HG03432 (cell line): ENCODE data around the gene THPO.
"Not testable (repeated sequence)": the region's sequence is repeated elsewhere in the genome, so short reads cannot be mapped to it uniquely, and the experiment has no call there.

Source experiments
- ATAC-seq: cut with Tn5 transposase; IDR thresholded peaks from one replicate; pipeline ENCODE4 v1.9.1; 2021; ENCODE audit warnings: mild to moderate bottlenecking, moderate library complexity; ENCODE audit not compliant: unreplicated experiment

The THPO gene

GRCh38 chr3:184352149-184352785, 25.7 kb downstream of the THPO start:
- ATAC-seq = no peak

- ATAC-seq = no peak
Observed at GRCh38 chr3:184351511-184352148, 26.4 kb downstream of the THPO start.

GRCh38 chr3:184350618-184351017, 27.4 kb downstream of the THPO start:
- ATAC-seq = no peak

- no peak for ATAC-seq
Observed at GRCh38 chr3:184349563-184350470, 28.2 kb downstream of the THPO start.

- no peak for ATAC-seq
Observed at GRCh38 chr3:184348057-184348382, 30.0 kb downstream of the THPO start.

GRCh38 chr3:184347321-184348056, 30.5 kb downstream of the THPO start:
- ATAC-seq = no peak

GRCh38 chr3:184346480-184347190, 31.4 kb downstream of the THPO start:
- ATAC-seq = no peak

- no peak for ATAC-seq
Observed at GRCh38 chr3:184345317-184346144, 32.5 kb downstream of the THPO start.

GRCh38 chr3:184344579-184345316, 33.3 kb downstream of the THPO start:
- ATAC-seq = no peak

GRCh38 chr3:184343200-184343876, 34.7 kb downstream of the THPO start:
- ATAC-seq = no peak

GRCh38 chr3:184341925-184342324, 36.1 kb downstream of the THPO start:
- no peak for ATAC-seq

GRCh38 chr3:184339451-184340135, 38.4 kb downstream of the THPO start:
- not testable (repeated sequence) for ATAC-seq

GRCh38 chr3:184339001-184339400, 39.0 kb downstream of the THPO start:
- ATAC-seq = no peak

- no peak for ATAC-seq
Observed at GRCh38 chr3:184338511-184338945, 39.5 kb downstream of the THPO start.

GRCh38 chr3:184337981-184338380, 40.0 kb downstream of the THPO start:
- ATAC-seq = no peak

GRCh38 chr3:184337399-184337714, 40.6 kb downstream of the THPO start, which contains the start of gene FAM131A:
Gene FAM131A, plus strand, starts transcription at chr3:184337600. Its CDS starts 31 bp downstream, at chr3:184337631.
- no peak for ATAC-seq

GRCh38 chr3:184336547-184337398, 41.2 kb downstream of the THPO start:
- no peak for ATAC-seq
